ENCODE measurements around the gene PPP1R2B.
"Not testable (repeated sequence)": the region's sequence is repeated elsewhere in the genome, so short reads cannot be mapped to it uniquely, and the experiment has no call there.

The PPP1R2B gene

GRCh38 chr5:156850206-156850751 is at the start of gene PPP1R2B:
TSS of gene PPP1R2B (plus strand) at chr5:156850295. CDS start at chr5:156850563, 268 bp downstream.
- no peak for DNase-seq (ENCODE audit: extremely low read depth in 1 of 2, low read depth in 1 of 2)

DNA sequence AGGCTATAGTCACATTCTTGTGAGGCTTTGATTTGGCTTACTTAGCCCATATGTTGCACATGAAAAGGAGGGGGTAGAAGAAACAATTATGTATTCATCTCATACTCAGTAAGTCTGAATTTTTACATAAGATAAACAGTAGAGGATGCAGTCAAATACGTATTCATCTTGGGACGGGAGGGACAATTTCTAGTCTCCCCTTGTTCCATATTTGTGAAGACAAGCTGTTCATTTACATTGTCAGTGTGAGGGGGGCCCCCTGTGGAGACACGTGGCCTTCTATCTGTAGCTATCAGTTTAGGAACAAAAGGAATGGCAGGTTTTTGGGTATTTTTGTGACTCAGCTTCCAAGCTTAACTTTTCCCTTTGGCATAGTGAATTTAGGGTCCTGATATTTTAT is 49.2 kb upstream of the PPP1R2B start:
- DNase-seq (ENCODE audit: extremely low read depth in 1 of 2, low read depth in 1 of 2) = no peak

GRCh38 chr5:156802501-156802900 is 47.6 kb upstream of the PPP1R2B start:
- no peak for DNase-seq (ENCODE audit: extremely low read depth in 1 of 2, low read depth in 1 of 2)

DNA sequence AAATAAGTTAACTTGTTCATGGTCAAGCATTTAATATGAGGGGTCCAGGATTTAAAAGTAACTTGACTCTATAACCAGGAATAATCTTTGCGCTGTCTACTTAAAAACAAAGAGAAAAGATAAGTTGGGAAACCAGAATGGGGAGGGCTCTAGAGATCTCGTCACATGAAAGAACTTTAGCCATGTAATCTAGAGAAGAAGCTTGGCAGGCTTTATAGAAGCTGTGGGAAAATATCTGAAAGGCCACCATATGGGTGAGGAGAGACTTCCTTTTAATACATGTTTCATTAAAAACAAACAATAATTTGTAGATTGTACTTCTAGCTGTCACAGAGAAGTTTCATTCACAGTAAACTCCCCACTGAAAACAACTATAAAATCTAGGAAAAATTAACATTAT is 46.7 kb upstream of the PPP1R2B start:
- no peak for DNase-seq (ENCODE audit: extremely low read depth in 1 of 2, low read depth in 1 of 2)

DNA sequence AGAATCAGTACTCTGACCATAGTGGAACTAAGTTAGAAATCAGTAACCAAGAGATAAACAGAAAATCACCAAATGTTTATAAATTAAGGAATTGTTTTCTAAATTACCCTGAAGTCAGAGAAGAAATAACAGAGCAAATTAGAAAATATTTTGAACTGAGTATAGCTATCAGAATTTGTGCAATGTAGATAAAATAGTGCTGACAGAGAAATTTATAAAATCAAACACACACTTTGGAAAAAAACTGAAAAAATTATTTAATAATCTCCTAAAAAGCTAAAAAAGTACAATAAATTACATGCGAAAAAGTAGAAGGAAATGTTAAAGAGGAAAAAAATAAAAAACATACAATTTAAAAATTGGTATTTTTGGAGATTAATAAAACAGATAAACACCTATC is 37.1 kb upstream of the PPP1R2B start:
- no peak for DNase-seq (ENCODE audit: extremely low read depth in 1 of 2, low read depth in 1 of 2)

DNA sequence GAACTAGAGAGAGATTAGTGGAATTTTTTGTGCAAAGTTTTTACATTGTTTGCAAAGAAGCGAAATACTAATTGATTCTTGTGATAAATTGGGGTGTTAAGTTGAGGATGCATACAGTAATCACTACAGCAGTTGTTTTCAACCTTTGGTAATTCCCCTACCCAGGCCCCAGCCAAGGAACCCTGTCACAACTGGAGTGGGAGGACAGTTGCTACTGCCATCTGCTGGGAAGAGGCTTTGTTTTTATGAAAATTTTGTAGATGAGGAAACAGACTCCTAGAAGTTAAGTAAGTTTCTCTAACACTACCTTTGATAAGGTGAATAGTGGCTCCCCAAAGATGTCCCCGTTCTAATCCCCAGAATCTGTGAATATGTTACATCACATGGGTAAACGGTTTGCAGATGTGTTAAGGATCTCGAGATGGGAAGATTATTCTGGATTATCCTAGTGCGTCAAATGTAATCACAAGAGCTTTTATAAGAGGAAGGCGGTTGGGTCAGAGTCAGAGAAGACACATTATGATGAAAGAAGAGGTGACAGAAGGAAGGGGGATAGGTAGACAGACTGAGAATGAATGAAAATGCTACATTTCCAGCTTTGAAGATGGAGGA is 34.0 kb upstream of the PPP1R2B start:
- peak in 1 of 2 donors; percentile 3 for DNase-seq (ENCODE audit: extremely low read depth in 1 of 2, low read depth in 1 of 2)

GRCh38 chr5:156819537-156819936 is 30.6 kb upstream of the PPP1R2B start:
- DNase-seq (ENCODE audit: extremely low read depth in 1 of 2, low read depth in 1 of 2) = no peak

- no peak for DNase-seq (ENCODE audit: extremely low read depth in 1 of 2, low read depth in 1 of 2)
Measured at GRCh38 chr5:156819967-156820581, 30.0 kb upstream of the PPP1R2B start.

DNA sequence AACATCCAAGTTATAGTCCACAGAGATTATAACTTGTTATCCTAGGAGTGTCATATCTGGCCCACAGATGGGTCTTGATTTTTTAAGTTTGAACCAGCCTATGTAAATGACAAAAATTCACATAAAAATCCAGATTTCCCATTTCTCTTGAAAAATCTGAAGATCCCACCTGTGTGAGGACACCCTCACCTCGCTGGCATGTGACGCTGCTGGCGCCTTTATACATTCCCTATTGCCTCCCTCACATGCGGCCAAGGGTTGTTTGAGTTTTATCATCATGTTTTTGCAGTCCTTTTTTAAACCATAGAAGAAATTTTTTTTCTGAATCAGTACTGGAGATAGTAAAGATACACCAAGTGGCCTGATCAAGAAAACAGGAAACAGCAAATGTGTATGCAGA is 25.9 kb upstream of the PPP1R2B start:
- DNase-seq (ENCODE audit: extremely low read depth in 1 of 2, low read depth in 1 of 2) = no peak

DNA sequence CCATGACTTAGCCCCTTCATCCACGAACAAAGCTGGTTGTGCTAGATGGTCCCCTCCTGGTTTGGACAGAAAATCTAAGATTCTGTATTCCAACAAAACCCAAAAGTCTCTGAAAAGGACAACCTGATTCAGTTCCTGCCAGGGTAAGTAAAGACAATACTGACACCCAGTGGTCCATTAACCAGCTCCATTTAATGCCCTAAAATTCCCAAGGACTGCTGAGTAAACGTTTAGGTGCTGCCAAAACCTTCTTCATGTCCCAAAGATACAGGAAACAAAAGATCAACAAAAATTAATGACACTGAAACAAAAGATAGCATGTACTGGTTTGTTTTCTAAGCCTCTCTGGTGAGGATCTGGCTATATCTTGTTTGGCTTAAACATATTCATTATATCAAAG is 25.3 kb upstream of the PPP1R2B start:
- DNase-seq (ENCODE audit: extremely low read depth in 1 of 2, low read depth in 1 of 2) = no peak

- no peak for DNase-seq (ENCODE audit: extremely low read depth in 1 of 2, low read depth in 1 of 2)
Measured at GRCh38 chr5:156825688-156826087, 24.4 kb upstream of the PPP1R2B start.

- no peak for DNase-seq (ENCODE audit: extremely low read depth in 1 of 2, low read depth in 1 of 2)
Measured at GRCh38 chr5:156826150-156826549, 23.9 kb upstream of the PPP1R2B start.

- no peak for DNase-seq (ENCODE audit: extremely low read depth in 1 of 2, low read depth in 1 of 2)
Measured at GRCh38 chr5:156834916-156835315, 15.2 kb upstream of the PPP1R2B start.

DNA sequence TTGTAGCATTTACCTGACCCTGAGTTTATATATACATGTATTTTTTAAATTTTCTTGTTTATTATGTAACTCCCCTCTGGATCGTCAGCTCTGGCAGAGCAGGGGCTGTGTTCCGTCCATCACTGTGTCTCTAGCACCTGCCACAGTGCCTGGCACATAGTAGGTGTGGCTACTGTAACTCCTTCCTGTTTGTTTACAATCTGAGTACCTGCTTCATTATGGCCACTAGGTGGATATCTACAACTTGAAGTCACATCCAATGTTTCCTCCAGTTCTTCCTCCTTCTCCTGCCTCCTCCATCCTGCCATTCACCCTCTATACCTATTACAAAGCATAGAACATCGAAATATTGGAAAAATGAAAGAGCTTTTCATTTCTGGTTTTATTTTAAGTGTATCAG is 14.2 kb upstream of the PPP1R2B start:
- DNase-seq (ENCODE audit: extremely low read depth in 1 of 2, low read depth in 1 of 2) = no peak

DNA sequence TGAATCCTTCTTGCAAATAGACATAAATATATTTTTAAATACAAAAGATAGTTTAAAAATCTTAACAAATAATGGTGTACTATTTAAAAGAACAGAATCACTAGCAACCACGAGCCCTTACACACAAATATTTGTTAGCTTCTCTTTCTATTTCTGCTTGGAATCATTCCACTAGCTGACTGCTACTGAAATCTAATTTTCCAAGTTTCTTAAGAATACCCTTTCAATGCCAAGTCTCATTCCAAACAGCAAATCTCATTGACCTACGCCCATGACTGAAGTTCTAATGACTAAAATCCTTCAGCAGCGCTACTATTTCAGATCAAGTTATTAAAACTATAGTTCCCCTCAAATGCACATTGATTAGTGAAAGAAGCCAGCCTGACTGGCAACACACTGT is 13.2 kb upstream of the PPP1R2B start:
- DNase-seq (ENCODE audit: extremely low read depth in 1 of 2, low read depth in 1 of 2) = no peak

GRCh38 chr5:156838961-156839360 is 11.1 kb upstream of the PPP1R2B start:
- no peak for DNase-seq (ENCODE audit: extremely low read depth in 1 of 2, low read depth in 1 of 2)

DNA sequence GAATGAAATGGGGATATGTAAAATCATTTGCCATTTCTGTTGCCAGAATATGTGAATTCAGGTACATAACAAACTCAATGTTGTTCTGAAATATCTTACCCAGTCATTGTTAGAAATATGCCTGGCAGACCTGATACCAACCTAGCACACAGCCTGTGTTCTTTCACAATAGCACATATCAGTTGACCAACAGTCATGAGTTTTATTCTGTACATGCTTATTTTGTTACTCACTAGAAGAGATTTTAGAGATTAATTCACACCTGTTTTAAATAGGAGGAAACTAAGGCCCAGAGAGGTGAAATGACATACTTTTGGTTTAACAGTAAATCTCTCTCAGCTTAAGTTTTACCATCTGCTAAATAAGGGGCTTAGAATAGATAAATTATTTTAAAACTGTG is 8.4 kb upstream of the PPP1R2B start:
- no peak for DNase-seq (ENCODE audit: extremely low read depth in 1 of 2, low read depth in 1 of 2)

- DNase-seq (ENCODE audit: extremely low read depth in 1 of 2, low read depth in 1 of 2) = no peak
Measured at GRCh38 chr5:156846914-156847313, 3.2 kb upstream of the PPP1R2B start.

- not testable (repeated sequence) for DNase-seq (ENCODE audit: extremely low read depth in 1 of 2, low read depth in 1 of 2)
Measured at GRCh38 chr5:156848447-156848846, 1.6 kb upstream of the PPP1R2B start.

- DNase-seq (ENCODE audit: extremely low read depth in 1 of 2, low read depth in 1 of 2) = no peak
Measured at GRCh38 chr5:156851880-156852279, 1.8 kb downstream of the PPP1R2B start.

DNA sequence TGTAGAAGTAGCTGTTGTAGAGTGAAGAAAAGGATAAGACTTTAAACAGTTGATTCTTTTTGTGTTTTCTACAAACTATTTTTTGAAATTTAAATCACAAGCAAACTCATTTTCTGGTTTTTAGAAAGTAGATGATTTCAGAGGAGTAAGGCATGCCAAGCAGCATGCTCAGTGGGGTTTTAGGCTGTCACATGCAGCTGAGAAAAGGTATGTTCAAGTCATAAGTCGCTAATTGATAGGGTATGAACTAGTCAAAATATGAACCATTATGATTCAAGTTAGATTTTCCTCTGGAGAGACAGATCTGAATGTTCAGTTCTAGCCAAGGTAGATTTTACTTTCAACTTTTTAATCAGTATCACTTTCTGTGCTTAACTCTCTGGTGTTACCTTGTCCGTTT is 3.0 kb downstream of the PPP1R2B start:
- DNase-seq (ENCODE audit: extremely low read depth in 1 of 2, low read depth in 1 of 2) = not testable (repeated sequence)

GRCh38 chr5:156865427-156865826 is 15.3 kb downstream of the PPP1R2B start:
- no peak for DNase-seq (ENCODE audit: extremely low read depth in 1 of 2, low read depth in 1 of 2)

DNA sequence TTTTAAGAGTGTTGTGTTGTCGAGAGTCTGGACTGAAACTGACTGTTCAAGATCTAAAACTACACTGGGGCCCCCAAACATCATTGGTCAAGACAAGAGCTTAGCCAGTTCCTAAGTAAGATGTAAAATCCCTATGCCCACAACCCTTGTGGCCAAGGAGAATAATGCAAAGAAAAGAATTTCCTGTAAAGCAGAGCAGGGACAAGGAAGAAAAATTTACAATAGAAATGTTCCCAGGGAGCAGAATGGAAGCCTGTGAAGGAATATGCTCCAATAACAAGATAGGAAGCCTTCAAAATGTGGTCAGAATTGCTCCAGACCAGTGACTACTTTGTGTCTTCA is 20.4 kb downstream of the PPP1R2B start:
- no peak for DNase-seq (ENCODE audit: extremely low read depth in 1 of 2, low read depth in 1 of 2)

All from stimulated activated CD8-positive, alpha-beta memory T cell treated with anti-CD3 and anti-CD28 coated beads, Interleukin-7, amount 100 ng/mL, for 48 hours (primary cell).